Endothelial cell of umbilical vein (primary cell): ENCODE results near the gene PALM. TPM values are rescaled to one million over a fixed set of nuclear protein-coding genes. Genes with fewer than 3 reads are reported as not detected.

Experiments used
- BruUV-seq: library from RNA; stranded (reverse); fragments of 400-500 nt; replicated peaks from 2 replicates; lab custom pipeline; 2021; lab: Mats Ljungman, UMichigan
- CTCF ChIA-PET: fragments of 300-600, 350-600 bp; sonication (Branson Sonifier 250); formaldehyde crosslinking; loops from one replicate; lab custom pipeline; 2021; ENCODE audit warnings: antibody characterized with exemption, inconsistent platforms; lab: Charles Lee
- POLR2A ChIA-PET: fragments of 300-600, 350-600 bp; sonication (Branson Sonifier 250); formaldehyde crosslinking; loops from one replicate; lab custom pipeline; 2021; ENCODE audit warnings: antibody characterized with exemption, inconsistent platforms; lab: Charles Lee
- DNase-seq: peaks from one replicate; pipeline ENCODE4 v3.0.0-alpha.2; 2011; ENCODE audit warnings: low read depth, low spot score
- FAIRE-seq: peaks from 2 replicates; lab custom pipeline; 2011; peaks lifted over from hg19 to GRCh38; lab: Jason Lieb, UNC
- H2AFZ ChIP-seq: 2 replicates; pipeline ENCODE4 v1.6.0; 2012; ENCODE audit warnings: low read depth, low read length, control low read depth, inconsistent platforms
- H3K27ac ChIP-seq: 2 replicates; pipeline ENCODE4 v1.5.1; 2011; ENCODE audit warnings: low read depth, mild to moderate bottlenecking, control low read depth, low read length, moderate library complexity; ENCODE audit not compliant: insufficient read depth
- H3K27me3 ChIP-seq, 2 experiments: 2 replicates each; pipeline versions ENCODE4 v1.6.0 to v1.6.1; 2011; ENCODE audit warnings: low read length in 2 of 2, mixed read lengths in 1 of 2; ENCODE audit not compliant: control insufficient read depth in 2 of 2, insufficient read depth in 2 of 2
- H3K36me3 ChIP-seq, 2 experiments: 2 replicates in 1 of 2; 3 replicates in 1 of 2; pipeline ENCODE4 v1.5.1; 2011; ENCODE audit warnings: low read length in 2 of 2, mild to moderate bottlenecking in 1 of 2, moderate library complexity in 1 of 2; ENCODE audit not compliant: control insufficient read depth in 2 of 2, insufficient read depth in 2 of 2; ENCODE audit errors: extremely low read depth in 1 of 2
- H3K4me1 ChIP-seq: 3 replicates; pipeline ENCODE4 v1.5.1; 2011; ENCODE audit warnings: mild to moderate bottlenecking, low read length; ENCODE audit not compliant: control insufficient read depth, insufficient read depth; ENCODE audit errors: extremely low read depth
- H3K4me2 ChIP-seq: 2 replicates; pipeline ENCODE4 v1.6.1; 2011; ENCODE audit warnings: low read length, control low read depth, mixed read lengths; ENCODE audit not compliant: insufficient read depth
- H3K4me3 ChIP-seq, 3 experiments: fragments of 200-600 bp in 1 of 3; sonication (generic), shearing (Covaris generic) in 1 of 3; replicated peaks in 1 of 3; 2 replicates each; pipeline ENCODE4 v1.5.1; 2011 to 2016; ENCODE audit warnings: control low read depth in 3 of 3, low read length in 3 of 3, mild to moderate bottlenecking in 2 of 3, inconsistent platforms in 1 of 3, low read depth in 1 of 3, moderate library complexity in 1 of 3; ENCODE audit not compliant: insufficient read depth in 1 of 3
- H3K79me2 ChIP-seq: 2 replicates; pipeline ENCODE4 v1.6.0; 2012; ENCODE audit warnings: low read length, inconsistent platforms; ENCODE audit not compliant: control insufficient read depth, insufficient read depth
- H3K9ac ChIP-seq: replicated peaks from 2 replicates; pipeline ENCODE3; 2011; ENCODE audit warnings: low read length, control low read depth; ENCODE audit not compliant: insufficient read depth; ENCODE audit errors: extremely low read depth
- H3K9me1 ChIP-seq: replicated peaks from 3 replicates; pipeline ENCODE4 v1.6.0; 2011; ENCODE audit warnings: mild to moderate bottlenecking, low read length; ENCODE audit not compliant: control insufficient read depth, insufficient read depth; ENCODE audit errors: extremely low read depth
- H3K9me3 ChIP-seq: replicated peaks from 2 replicates; pipeline ENCODE4 v1.5.1; 2012; ENCODE audit warnings: low read length, inconsistent platforms; ENCODE audit not compliant: control insufficient read depth, insufficient read depth
- H4K20me1 ChIP-seq: replicated peaks from 2 replicates; pipeline ENCODE3; 2011; ENCODE audit warnings: mild to moderate bottlenecking, low read length; ENCODE audit not compliant: control insufficient read depth, insufficient read depth; ENCODE audit errors: extremely low read depth
- FOS ChIP-seq: IDR thresholded peaks from 2 replicates; pipeline ENCODE4 v1.6.1; 2011; ENCODE audit warnings: mild to moderate bottlenecking, low read length, moderate library complexity, borderline replicate concordance; ENCODE audit not compliant: insufficient read depth
- JUN ChIP-seq: IDR thresholded peaks from 2 replicates; pipeline ENCODE4 v1.6.1; 2011; ENCODE audit warnings: borderline replicate concordance, low read depth; ENCODE audit not compliant: insufficient read length, insufficient read depth
- MYC ChIP-seq: IDR thresholded peaks from one replicate; pipeline ENCODE4 v1.6.1; 2011; ENCODE audit warnings: mild to moderate bottlenecking, low read depth, low read length
- POLR2A ChIP-seq: IDR thresholded peaks from 2 replicates; pipeline ENCODE4 v1.6.1; 2012; ENCODE audit warnings: low read depth, mild to moderate bottlenecking, control low read depth, low read length
- dilution Hi-C: fragments of 300-500 bp; cut with MboI; formaldehyde crosslinking; loops from one replicate; pipeline ENCODE4 v1.15.0; 2019; ENCODE audit warnings: low sequenced_read_pairs; ENCODE audit not compliant: extremely low pct_ligation_motif_present
- intact Hi-C: fragments of 100-400 bp; cut with micrococcal nuclease; formaldehyde crosslinking; loops from one replicate; pipeline ENCODE4 v1.10.0; 2022
- polyA plus RNA-seq, 4 experiments: library from polyadenylated mRNA; depleted of rRNA in 3 of 4; stranded (reverse) in 3 of 4; unstranded in 1 of 4; fragments of >200 nt; gene quantifications; 2 replicates each; pipeline versions ENCODE4 v1.2.1 to v1.2.3, GENCODE V29; 2011 to 2012; ENCODE audit warnings: missing spikeins in 1 of 4
- total RNA-seq: library from RNA; stranded (reverse); gene quantifications from 2 replicates; pipeline ENCODE4 v1.2.3, GENCODE V29; 2021

PALM gene
- total and polyA plus RNA-seq, 2 donors (not counting 3 experiments of a cell fraction or from before 2014, with no cell fraction given), result 3.9 to 31.8 TPM

- CTCF ChIA-PET, result interaction anchor here (0.5 to 0.9 kb wide), 2 partner anchors 24 to 38 kb away, joined by 3 to 4 read pairs; no protein-coding TSS in a partner anchor
- H3K4me3 ChIP-seq, result no peak overlapping the region
- H3K4me2 ChIP-seq, result no peak overlapping the region
- intact Hi-C loops, result no loop called here
- no peaks in the 10 kb centered on the region for H3K4me1 ChIP-seq
- H3K79me2 ChIP-seq, result no peaks in the 10 kb centered on the region
- no peak for TF ChIP-seq JUN
- no peak for TF ChIP-seq POLR2A
- no peak for TF ChIP-seq MYC
- H3K9me1 ChIP-seq, result no peaks in the 10 kb centered on the region
- no peak for DNase-seq
- no peak overlapping the region for H3K9ac ChIP-seq
- no peak overlapping the region for H2AFZ ChIP-seq
- no peaks in the 10 kb centered on the region for H3K9me3 ChIP-seq
- no TSS peak for BruUV-seq
- H3K27ac ChIP-seq, result no peak overlapping the region
- H3K36me3 ChIP-seq, result no peaks in the 10 kb centered on the region
- dilution Hi-C loops, result no loop called here
- POLR2A ChIA-PET, result no interaction called here
- H3K27me3 ChIP-seq, result no peaks in the 10 kb centered on the region
- no peaks in the 10 kb centered on the region for H4K20me1 ChIP-seq
- FAIRE-seq, result no peak
Measured at GRCh38 chr19:718991-719512, 10.3 kb downstream of the PALM start.

GRCh38 chr19:719636-720344, 11.1 kb downstream of the PALM start:
- DNase-seq, result no peak
- ChIA-PET CTCF (no interaction called here), POLR2A (no interaction called here)
- H2AFZ ChIP-seq, result no peak overlapping the region
- no peak overlapping the region for H3K9ac ChIP-seq
- no peak overlapping the region for H3K27ac ChIP-seq
- H3K9me3 ChIP-seq, result no peaks in the 10 kb centered on the region
- H4K20me1 ChIP-seq, result no peaks in the 10 kb centered on the region
- no peaks in the 10 kb centered on the region for H3K79me2 ChIP-seq
- H3K4me3 ChIP-seq, result no peak overlapping the region
- H3K4me1 ChIP-seq, result no peaks in the 10 kb centered on the region
- H3K27me3 ChIP-seq, result no peaks in the 10 kb centered on the region
- H3K36me3 ChIP-seq, result no peaks in the 10 kb centered on the region
- dilution Hi-C loops (no loop called here), intact Hi-C loops (loop anchor here (1.0 kb wide), 1 partner anchor 9 kb away; no protein-coding TSS in a partner anchor)
- TF ChIP-seq FOS, result no peak
- no peak for TF ChIP-seq MYC
- no peaks in the 10 kb centered on the region for H3K9me1 ChIP-seq
- no peak for FAIRE-seq
- no TSS peak for BruUV-seq
- H3K4me2 ChIP-seq, result no peak overlapping the region
